DND-41 (cell line): ENCODE measurements around the gene PRAMEF15.
"Not testable (repeated sequence)": the region's sequence is repeated elsewhere in the genome, so short reads cannot be mapped to it uniquely, and the experiment has no call there.

Source experiments
- EZH2 ChIP-seq: IDR thresholded peaks from 3 replicates; pipeline ENCODE4 v1.6.1; 2012; ENCODE audit warnings: borderline replicate concordance, low read depth, mild to moderate bottlenecking, moderate library complexity, low read length, inconsistent platforms; ENCODE audit not compliant: severe bottlenecking
- TF ChIP-seq, protein P1 (sequence below): IDR thresholded peaks from 2 replicates; pipeline ENCODE4 v1.5.1; 2012; ENCODE audit warnings: borderline replicate concordance, low read length, moderate library complexity, mild to moderate bottlenecking; ENCODE audit not compliant: poor library complexity, severe bottlenecking; ENCODE audit errors: extremely low read depth

GRCh38 chr1:13297216-13297931 lies 18.0 kb upstream of the PRAMEF15 start:
- TF ChIP-seq, protein P1, sequence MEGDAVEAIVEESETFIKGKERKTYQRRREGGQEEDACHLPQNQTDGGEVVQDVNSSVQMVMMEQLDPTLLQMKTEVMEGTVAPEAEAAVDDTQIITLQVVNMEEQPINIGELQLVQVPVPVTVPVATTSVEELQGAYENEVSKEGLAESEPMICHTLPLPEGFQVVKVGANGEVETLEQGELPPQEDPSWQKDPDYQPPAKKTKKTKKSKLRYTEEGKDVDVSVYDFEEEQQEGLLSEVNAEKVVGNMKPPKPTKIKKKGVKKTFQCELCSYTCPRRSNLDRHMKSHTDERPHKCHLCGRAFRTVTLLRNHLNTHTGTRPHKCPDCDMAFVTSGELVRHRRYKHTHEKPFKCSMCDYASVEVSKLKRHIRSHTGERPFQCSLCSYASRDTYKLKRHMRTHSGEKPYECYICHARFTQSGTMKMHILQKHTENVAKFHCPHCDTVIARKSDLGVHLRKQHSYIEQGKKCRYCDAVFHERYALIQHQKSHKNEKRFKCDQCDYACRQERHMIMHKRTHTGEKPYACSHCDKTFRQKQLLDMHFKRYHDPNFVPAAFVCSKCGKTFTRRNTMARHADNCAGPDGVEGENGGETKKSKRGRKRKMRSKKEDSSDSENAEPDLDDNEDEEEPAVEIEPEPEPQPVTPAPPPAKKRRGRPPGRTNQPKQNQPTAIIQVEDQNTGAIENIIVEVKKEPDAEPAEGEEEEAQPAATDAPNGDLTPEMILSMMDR, result not testable (repeated sequence)
- TF ChIP-seq EZH2, result not testable (repeated sequence)
